Measurements from ENCODE around the gene CYP2A6.
A peak's percentile ranks its signal among the peaks of the same experiment; 100 is the strongest.

CYP2A6 gene

GRCh38 chr19:40797963-40798682 is 52.1 kb downstream of the CYP2A6 start:
- peak in 19 of 42 donors; percentile 29 to 57 (median 50) for DNase-seq
- intact Hi-C loops (cut with DNase I): loop anchor here (1.0 kb wide), 1 partner anchor 20 kb away; the partner anchor contains the start of gene RAB4B

- no peak for DNase-seq
- intact Hi-C loops (cut with DNase I): no loop called here
These were observed 52.9 kb downstream of the CYP2A6 start for GRCh38 chr19:40797166-40797962.
